MM.1S (cell line): Measurements from ENCODE around the gene GPC1.

Experiments
- DNase-seq: peaks from one replicate; pipeline ENCODE4 v3.0.0-alpha.2; 2015
- H2AFZ ChIP-seq: fragments of 300-600 bp; sonication (generic); 2 replicates; pipeline ENCODE4 v1.6.0; 2016; ENCODE audit warnings: antibody characterized with exemption, low read length
- H3F3A ChIP-seq: fragments of 300-600 bp; sonication (generic); 2 replicates; pipeline ENCODE4 v1.6.1; 2016; ENCODE audit warnings: mild to moderate bottlenecking, antibody characterized with exemption, low read length, moderate library complexity, mixed read lengths; ENCODE audit not compliant: insufficient read depth
- H3K27ac ChIP-seq: fragments of 300-600 bp; sonication (generic); 2 replicates; pipeline ENCODE4 v1.5.1; 2016; ENCODE audit warnings: mild to moderate bottlenecking, low read length
- H3K27me3 ChIP-seq: fragments of 300-600 bp; sonication (generic); replicated peaks from 2 replicates; pipeline ENCODE4 v1.6.0; 2016; ENCODE audit warnings: low read length; ENCODE audit not compliant: insufficient read depth
- H3K36me3 ChIP-seq: fragments of 300-600 bp; sonication (generic); replicated peaks from 2 replicates; pipeline ENCODE4 v1.6.1; 2016; ENCODE audit warnings: mild to moderate bottlenecking, low read length, mixed read lengths; ENCODE audit not compliant: insufficient read depth
- H3K4me1 ChIP-seq: fragments of 300-600 bp; sonication (generic); 2 replicates; pipeline ENCODE4 v1.6.1; 2016; ENCODE audit warnings: low read length, mixed read lengths
- H3K4me2 ChIP-seq: fragments of 300-600 bp; sonication (generic); 2 replicates; pipeline ENCODE4 v1.6.0; 2016; ENCODE audit warnings: low read depth, low read length
- H3K4me3 ChIP-seq: fragments of 300-600 bp; sonication (generic); 2 replicates; pipeline ENCODE4 v1.5.1; 2016; ENCODE audit warnings: low read length, mixed read lengths
- H3K79me2 ChIP-seq: fragments of 300-600 bp; sonication (generic); 2 replicates; pipeline ENCODE4 v1.6.1; 2016; ENCODE audit warnings: mixed run types, low read length, mixed read lengths
- H3K9ac ChIP-seq: fragments of 300-600 bp; sonication (generic); 2 replicates; pipeline ENCODE4 v1.6.1; 2016; ENCODE audit warnings: low read length, mixed read lengths
- H3K9me2 ChIP-seq: fragments of 300-600 bp; sonication (generic); replicated peaks from 2 replicates; pipeline ENCODE4 v1.6.1; 2016; ENCODE audit warnings: mild to moderate bottlenecking, low read length, mixed read lengths; ENCODE audit not compliant: insufficient read depth
- H3K9me3 ChIP-seq: fragments of 300-600 bp; sonication (generic); replicated peaks from 2 replicates; pipeline ENCODE4 v1.6.1; 2016; ENCODE audit warnings: mild to moderate bottlenecking, low read length, mixed read lengths; ENCODE audit not compliant: insufficient read depth
- H4K20me1 ChIP-seq: fragments of 300-600 bp; sonication (generic); 2 replicates; pipeline ENCODE4 v1.6.1; 2016; ENCODE audit warnings: mild to moderate bottlenecking, low read length, moderate library complexity, mixed read lengths; ENCODE audit not compliant: insufficient read depth
- EZH2 ChIP-seq: fragments of 300-600 bp; sonication (generic); optimal IDR thresholded peaks from 2 replicates; pipeline ENCODE3; 2017; ENCODE audit warnings: low read depth, mild to moderate bottlenecking, antibody characterized with exemption, low read length, mixed read lengths
- EZH2phosphoT487 ChIP-seq: fragments of 300-600 bp; sonication (generic); IDR thresholded peaks from 2 replicates; pipeline ENCODE4 v1.6.1; 2018; ENCODE audit warnings: antibody characterized with exemption, low read length
- TF ChIP-seq, protein P1 (sequence below): fragments of 300-600 bp; sonication (generic); IDR thresholded peaks from 2 replicates; pipeline ENCODE4 v1.5.1; 2016; ENCODE audit warnings: antibody characterized with exemption, low read length, mixed read lengths

The GPC1 gene

DNA sequence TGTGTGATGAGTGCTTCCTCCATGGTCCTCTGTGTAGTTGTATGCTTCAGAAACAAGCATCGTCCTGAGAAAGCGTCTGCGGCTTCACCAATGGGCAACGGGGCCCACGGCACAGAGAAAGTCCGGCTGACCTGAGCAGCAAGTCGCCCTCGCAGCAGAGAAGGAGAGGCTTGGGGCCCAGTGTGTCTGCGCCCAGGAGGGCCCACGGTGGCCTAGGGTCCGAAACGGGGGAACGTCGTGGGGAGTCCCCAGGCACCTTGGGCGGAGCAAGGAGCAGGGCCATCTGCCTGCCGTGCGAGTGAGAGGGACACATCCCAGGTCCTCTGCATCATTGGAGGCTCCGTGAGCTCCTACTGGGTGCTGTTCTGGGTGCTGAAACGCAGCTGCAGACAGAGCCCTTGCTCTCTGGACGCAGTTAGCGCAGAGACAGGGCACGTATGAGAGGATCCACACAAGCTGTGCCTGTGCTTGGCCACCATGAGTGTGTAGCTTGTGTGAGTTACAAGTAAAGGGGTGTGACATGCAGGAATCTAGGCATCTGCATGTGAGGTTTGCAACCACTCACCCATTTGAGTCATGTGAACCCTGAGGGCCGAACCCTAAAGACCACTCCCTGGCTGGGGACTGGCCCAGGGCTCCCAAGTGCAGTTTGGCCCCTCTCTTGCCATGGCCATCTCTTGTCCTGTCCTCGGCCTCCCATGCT is 10.6 kb downstream of the GPC1 start:
- Histone ChIP-seq H3K36me3 (no peaks in the 10 kb centered on the region), H3K79me2 (no peaks in the 10 kb centered on the region), H3K9ac (no peak overlapping the region), H3K27ac (no peak overlapping the region), H3F3A (no peaks in the 10 kb centered on the region), H3K4me3 (no peak overlapping the region), H3K27me3 (peaks cover 34% of the 10 kb centered on the region), H3K4me2 (no peak overlapping the region), H3K4me1 (no peaks in the 10 kb centered on the region), H4K20me1 (no peaks in the 10 kb centered on the region), H3K9me2 (no peaks in the 10 kb centered on the region), H3K9me3 (no peaks in the 10 kb centered on the region), H2AFZ (no peak overlapping the region)
- DNase-seq = no peak
- TF ChIP-seq EZH2 = no peak

DNA sequence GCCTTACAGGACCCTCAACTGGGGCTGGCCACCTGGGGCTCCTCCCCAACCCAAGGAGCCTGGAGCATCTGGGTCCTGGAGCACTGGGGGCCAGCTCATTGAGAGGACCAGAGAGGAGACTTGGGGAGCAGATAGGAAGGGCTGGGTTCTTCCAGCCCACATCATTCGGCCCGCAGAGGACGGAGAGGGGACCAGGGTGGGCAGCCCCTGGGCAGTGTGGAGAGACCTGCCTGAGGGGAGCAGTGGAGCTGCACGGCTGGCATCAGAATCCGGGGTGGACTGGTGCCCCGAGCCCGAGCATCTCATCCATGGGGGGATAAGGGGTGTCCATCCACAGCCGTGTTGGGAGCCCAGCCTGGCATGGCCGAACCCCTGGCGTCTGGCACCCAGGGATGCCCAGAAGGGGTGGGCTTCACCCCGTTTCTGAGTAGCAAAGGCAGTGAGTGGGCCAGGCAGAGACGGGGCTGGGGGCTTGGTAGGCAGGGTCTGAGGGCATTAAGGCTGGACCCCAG is 11.3 kb downstream of the GPC1 start:
- H3K9me2 ChIP-seq = no peaks in the 10 kb centered on the region
- H3K4me1 ChIP-seq = no peaks in the 10 kb centered on the region
- H3K79me2 ChIP-seq = no peaks in the 10 kb centered on the region
- H3K4me2 ChIP-seq = no peak overlapping the region
- no peak overlapping the region for H3K27ac ChIP-seq
- TF ChIP-seq, protein P1, sequence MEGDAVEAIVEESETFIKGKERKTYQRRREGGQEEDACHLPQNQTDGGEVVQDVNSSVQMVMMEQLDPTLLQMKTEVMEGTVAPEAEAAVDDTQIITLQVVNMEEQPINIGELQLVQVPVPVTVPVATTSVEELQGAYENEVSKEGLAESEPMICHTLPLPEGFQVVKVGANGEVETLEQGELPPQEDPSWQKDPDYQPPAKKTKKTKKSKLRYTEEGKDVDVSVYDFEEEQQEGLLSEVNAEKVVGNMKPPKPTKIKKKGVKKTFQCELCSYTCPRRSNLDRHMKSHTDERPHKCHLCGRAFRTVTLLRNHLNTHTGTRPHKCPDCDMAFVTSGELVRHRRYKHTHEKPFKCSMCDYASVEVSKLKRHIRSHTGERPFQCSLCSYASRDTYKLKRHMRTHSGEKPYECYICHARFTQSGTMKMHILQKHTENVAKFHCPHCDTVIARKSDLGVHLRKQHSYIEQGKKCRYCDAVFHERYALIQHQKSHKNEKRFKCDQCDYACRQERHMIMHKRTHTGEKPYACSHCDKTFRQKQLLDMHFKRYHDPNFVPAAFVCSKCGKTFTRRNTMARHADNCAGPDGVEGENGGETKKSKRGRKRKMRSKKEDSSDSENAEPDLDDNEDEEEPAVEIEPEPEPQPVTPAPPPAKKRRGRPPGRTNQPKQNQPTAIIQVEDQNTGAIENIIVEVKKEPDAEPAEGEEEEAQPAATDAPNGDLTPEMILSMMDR = no peak
- TF ChIP-seq EZH2phosphoT487 (no peak), EZH2 (no peak)
- no peaks in the 10 kb centered on the region for H4K20me1 ChIP-seq
- no peaks in the 10 kb centered on the region for H3K9me3 ChIP-seq
- H3K9ac ChIP-seq = no peak overlapping the region
- no peaks in the 10 kb centered on the region for H3F3A ChIP-seq
- H3K36me3 ChIP-seq = no peaks in the 10 kb centered on the region
- no peak overlapping the region for H3K4me3 ChIP-seq
- H2AFZ ChIP-seq = no peak overlapping the region
- DNase-seq = no peak
- H3K27me3 ChIP-seq = peaks cover 31% of the 10 kb centered on the region

DNA sequence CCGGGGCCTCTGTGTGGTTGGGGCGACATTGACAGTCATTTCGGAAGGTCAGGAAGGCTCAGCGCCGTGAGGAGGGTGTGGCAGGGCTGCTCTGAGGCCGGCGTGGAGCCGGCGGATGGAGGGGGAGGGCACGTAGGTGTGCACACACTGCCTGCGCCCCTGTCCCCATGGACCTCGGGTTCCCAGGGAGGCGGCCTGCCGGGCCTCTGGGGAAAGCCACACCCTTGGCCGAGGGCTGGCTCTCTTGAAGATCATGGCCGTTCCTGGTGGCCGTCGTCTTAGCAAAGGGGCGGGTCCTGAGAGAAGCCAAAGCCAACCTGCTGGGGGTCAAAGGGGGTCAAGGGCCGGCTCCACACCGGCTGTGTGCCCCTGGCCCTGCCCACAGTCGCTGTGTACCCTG is 11.9 kb downstream of the GPC1 start:
- no peaks in the 10 kb centered on the region for H3K4me1 ChIP-seq
- H3K27ac ChIP-seq = no peak overlapping the region
- H3K9me2 ChIP-seq = no peaks in the 10 kb centered on the region
- no peaks in the 10 kb centered on the region for H3K79me2 ChIP-seq
- H3F3A ChIP-seq = no peaks in the 10 kb centered on the region
- TF ChIP-seq EZH2 (no peak), EZH2phosphoT487 (no peak)
- TF ChIP-seq, protein P1 = no peak
- H2AFZ ChIP-seq = no peak overlapping the region
- no peaks in the 10 kb centered on the region for H4K20me1 ChIP-seq
- no peak overlapping the region for H3K4me2 ChIP-seq
- no peaks in the 10 kb centered on the region for H3K36me3 ChIP-seq
- no peak overlapping the region for H3K4me3 ChIP-seq
- DNase-seq = no peak
- H3K9ac ChIP-seq = no peak overlapping the region
- peaks cover 31% of the 10 kb centered on the region for H3K27me3 ChIP-seq
- no peaks in the 10 kb centered on the region for H3K9me3 ChIP-seq

DNA sequence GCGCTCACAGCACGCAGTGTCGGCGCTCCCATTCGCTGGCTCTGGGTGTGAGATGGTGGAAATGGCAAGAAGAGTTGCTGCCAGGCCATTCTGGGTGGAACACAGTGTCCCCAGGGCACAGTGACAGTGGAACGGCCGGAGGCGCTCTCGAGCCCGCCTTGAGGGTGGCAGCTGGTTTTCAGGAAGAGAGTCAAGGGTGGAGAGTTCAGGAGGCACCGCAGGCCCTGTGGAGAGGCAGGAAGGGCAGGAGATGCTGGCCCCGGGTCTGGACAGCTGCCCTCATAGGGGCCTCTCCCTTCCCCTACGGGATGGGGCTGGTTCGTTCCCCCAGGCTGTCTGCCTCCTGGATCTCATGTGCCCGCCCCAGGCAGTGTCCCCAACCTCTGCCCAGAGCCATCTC is 12.5 kb downstream of the GPC1 start:
- H4K20me1 ChIP-seq = no peaks in the 10 kb centered on the region
- no peaks in the 10 kb centered on the region for H3K79me2 ChIP-seq

More for the DNA sequence above, 12.5 kb downstream of the GPC1 start:
- H3K9me2 ChIP-seq = no peaks in the 10 kb centered on the region
- no peak overlapping the region for H3K4me2 ChIP-seq
- no peak for TF ChIP-seq EZH2phosphoT487
- TF ChIP-seq EZH2 = no peak
- H3K4me1 ChIP-seq = no peaks in the 10 kb centered on the region
- peaks cover 31% of the 10 kb centered on the region for H3K27me3 ChIP-seq
- no peaks in the 10 kb centered on the region for H3K36me3 ChIP-seq
- H3K9me3 ChIP-seq = no peaks in the 10 kb centered on the region
- H3K27ac ChIP-seq = no peak overlapping the region
- no peak overlapping the region for H3K4me3 ChIP-seq
- H3F3A ChIP-seq = no peaks in the 10 kb centered on the region
- no peak overlapping the region for H2AFZ ChIP-seq
- H3K9ac ChIP-seq = no peak overlapping the region
- no peak for DNase-seq
